Calu3 (cell line): ENCODE results near the gene PAX5. TPM values are rescaled to one million over a fixed set of nuclear protein-coding genes. Genes with fewer than 3 reads are reported as not detected.

ENCODE experiments used
- BruUV-seq: library from RNA; stranded (reverse); fragments of 400-500 nt; replicated peaks from 2 replicates; lab custom pipeline; 2021; lab: Mats Ljungman, UMichigan
- CTCF ChIA-PET: fragments of 300-600 bp; sonication (Branson Sonifier 250); formaldehyde crosslinking; loops from one replicate; lab custom pipeline; 2022; ENCODE audit warnings: antibody characterized with exemption; lab: Charles Lee
- DNase-seq: peaks from one replicate; pipeline ENCODE4 v3.0.0; 2022
- H3K27ac Mint-ChIP-seq: one replicate; pipeline ENCODE4 v1.8.0; 2022; ENCODE audit warnings: mixed read lengths; ENCODE audit not compliant: unreplicated experiment
- H3K27me3 Mint-ChIP-seq: one replicate; pipeline ENCODE4 v1.8.0; 2022; ENCODE audit warnings: mixed read lengths; ENCODE audit not compliant: unreplicated experiment
- H3K36me3 Mint-ChIP-seq: one replicate; pipeline ENCODE4 v1.8.0; 2022; ENCODE audit warnings: mild to moderate bottlenecking, moderate library complexity, mixed read lengths; ENCODE audit not compliant: insufficient read depth, unreplicated experiment
- H3K4me1 Mint-ChIP-seq: one replicate; pipeline ENCODE4 v1.8.0; 2022; ENCODE audit warnings: mild to moderate bottlenecking, low read depth, mixed read lengths; ENCODE audit not compliant: unreplicated experiment
- H3K4me3 Mint-ChIP-seq: one replicate; pipeline ENCODE4 v1.8.0; 2022; ENCODE audit warnings: mild to moderate bottlenecking, low read depth, moderate library complexity, mixed read lengths; ENCODE audit not compliant: unreplicated experiment
- H3K9me3 Mint-ChIP-seq: one replicate; pipeline ENCODE4 v1.8.0; 2022; ENCODE audit warnings: low read depth, mixed read lengths; ENCODE audit not compliant: unreplicated experiment
- intact Hi-C: fragments of 100-400 bp; cut with micrococcal nuclease; formaldehyde crosslinking; loops from one replicate; pipeline ENCODE4 v1.10.0; 2022; ENCODE audit not compliant: unreplicated experiment
- total RNA-seq: library from RNA; stranded (reverse); gene quantifications from 2 replicates; pipeline ENCODE4 v1.2.3, GENCODE V29; 2022
- TF ChIP-seq, protein P1 (sequence below): fragments of 200-600 bp; IDR thresholded peaks from one replicate; pipeline ENCODE4 v1.8.0; 2022; ENCODE audit warnings: antibody characterized with exemption; ENCODE audit not compliant: unreplicated experiment

The PAX5 gene
- total RNA-seq, 1 experiment from 2014 or later, result not detected

DNA sequence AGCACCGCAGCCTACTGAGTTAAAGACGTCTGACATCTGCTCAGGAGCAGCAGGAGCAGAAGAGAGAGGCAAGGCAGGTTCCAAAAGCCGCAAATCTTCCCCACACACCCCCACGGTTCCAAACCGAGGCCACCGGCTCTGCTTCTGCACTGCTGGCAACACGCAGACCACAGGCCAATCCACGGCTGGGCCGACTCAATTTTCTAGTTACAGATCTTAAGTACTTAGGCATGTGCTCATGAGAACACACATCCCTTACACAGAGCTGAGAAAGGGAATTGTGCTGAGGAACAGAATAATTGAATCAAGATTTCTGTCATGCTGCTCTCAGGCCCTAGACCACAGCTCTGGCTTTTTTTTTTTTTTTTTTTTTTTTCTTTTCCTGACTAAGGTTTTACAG lies 32.6 kb downstream of the PAX5 start:
- BruUV-seq, result no TSS peak
- H3K27me3 Mint-ChIP-seq, result peaks cover 31% of the 10 kb centered on the region
- H3K27ac Mint-ChIP-seq, result no peak overlapping the region
- CTCF ChIA-PET, result no interaction called here
- H3K4me3 Mint-ChIP-seq, result no peak overlapping the region
- no peaks in the 10 kb centered on the region for H3K9me3 Mint-ChIP-seq
- TF ChIP-seq, protein P1, sequence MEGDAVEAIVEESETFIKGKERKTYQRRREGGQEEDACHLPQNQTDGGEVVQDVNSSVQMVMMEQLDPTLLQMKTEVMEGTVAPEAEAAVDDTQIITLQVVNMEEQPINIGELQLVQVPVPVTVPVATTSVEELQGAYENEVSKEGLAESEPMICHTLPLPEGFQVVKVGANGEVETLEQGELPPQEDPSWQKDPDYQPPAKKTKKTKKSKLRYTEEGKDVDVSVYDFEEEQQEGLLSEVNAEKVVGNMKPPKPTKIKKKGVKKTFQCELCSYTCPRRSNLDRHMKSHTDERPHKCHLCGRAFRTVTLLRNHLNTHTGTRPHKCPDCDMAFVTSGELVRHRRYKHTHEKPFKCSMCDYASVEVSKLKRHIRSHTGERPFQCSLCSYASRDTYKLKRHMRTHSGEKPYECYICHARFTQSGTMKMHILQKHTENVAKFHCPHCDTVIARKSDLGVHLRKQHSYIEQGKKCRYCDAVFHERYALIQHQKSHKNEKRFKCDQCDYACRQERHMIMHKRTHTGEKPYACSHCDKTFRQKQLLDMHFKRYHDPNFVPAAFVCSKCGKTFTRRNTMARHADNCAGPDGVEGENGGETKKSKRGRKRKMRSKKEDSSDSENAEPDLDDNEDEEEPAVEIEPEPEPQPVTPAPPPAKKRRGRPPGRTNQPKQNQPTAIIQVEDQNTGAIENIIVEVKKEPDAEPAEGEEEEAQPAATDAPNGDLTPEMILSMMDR, result no peak
- no peaks in the 10 kb centered on the region for H3K4me1 Mint-ChIP-seq
- intact Hi-C loops, result no loop called here
- DNase-seq, result no peak
- H3K36me3 Mint-ChIP-seq, result no peaks in the 10 kb centered on the region

DNA sequence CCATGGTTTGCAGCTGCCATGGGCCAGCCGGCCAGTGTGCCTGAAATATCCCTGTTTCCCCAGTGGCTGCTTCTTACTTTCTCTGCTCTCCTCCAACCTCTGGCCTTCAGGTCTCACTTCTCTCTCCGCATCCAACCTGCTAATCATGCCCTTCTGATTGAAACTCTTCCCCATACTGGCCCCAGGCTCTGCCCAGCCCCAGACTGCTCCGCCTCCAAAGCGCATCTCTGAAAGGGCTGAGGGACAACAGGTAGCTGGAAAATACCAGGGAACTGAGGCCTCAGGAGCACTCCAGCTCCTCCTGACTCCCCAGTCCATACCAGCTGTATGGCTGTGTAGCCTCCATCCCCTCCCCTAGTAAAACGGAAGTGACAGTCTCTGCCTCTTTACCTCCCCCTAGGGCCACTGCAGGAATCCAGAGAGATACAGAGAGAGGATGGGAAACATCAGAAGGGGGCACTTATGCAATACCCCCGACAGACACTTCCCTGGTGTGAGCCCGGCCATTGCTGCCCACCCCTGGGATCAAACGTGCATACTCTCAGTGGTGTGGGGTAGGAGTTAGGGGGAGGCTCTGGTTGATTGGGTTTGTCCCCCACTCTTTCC lies 34.2 kb downstream of the PAX5 start:
- CTCF ChIA-PET, result no interaction called here
- DNase-seq, result no peak
- no peak overlapping the region for H3K4me3 Mint-ChIP-seq
- no peaks in the 10 kb centered on the region for H3K4me1 Mint-ChIP-seq
- H3K36me3 Mint-ChIP-seq, result no peaks in the 10 kb centered on the region
- no peaks in the 10 kb centered on the region for H3K9me3 Mint-ChIP-seq
- intact Hi-C loops, result no loop called here
- no TSS peak for BruUV-seq
- no peak overlapping the region for H3K27ac Mint-ChIP-seq
- TF ChIP-seq, protein P1, result no peak
- peaks cover 26% of the 10 kb centered on the region for H3K27me3 Mint-ChIP-seq

DNA sequence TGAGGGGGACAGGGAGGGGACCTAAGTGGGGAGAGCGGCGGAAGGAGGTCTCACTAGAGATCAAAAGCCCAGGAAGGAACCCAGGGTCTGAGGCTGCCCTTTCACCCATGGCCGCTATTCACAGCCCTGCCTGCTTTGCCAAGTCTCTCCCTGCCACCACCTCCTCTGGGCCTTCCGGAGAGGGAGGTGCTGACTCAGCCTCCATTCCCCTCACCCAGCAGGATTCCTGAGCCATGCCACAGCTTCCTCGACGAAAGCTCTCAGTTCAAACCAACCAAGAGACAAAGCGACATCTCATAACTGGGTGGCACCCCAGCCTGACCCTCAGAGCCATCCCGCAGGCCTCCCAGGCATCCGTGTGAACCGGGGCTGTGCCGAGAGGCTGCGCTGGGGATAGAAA lies 36.7 kb downstream of the PAX5 start:
- Mint-ChIP-seq H3K36me3 (no peaks in the 10 kb centered on the region), H3K27ac (no peak overlapping the region), H3K4me3 (no peak overlapping the region), H3K4me1 (no peaks in the 10 kb centered on the region), H3K27me3 (peaks cover 33% of the 10 kb centered on the region), H3K9me3 (no peaks in the 10 kb centered on the region)
- intact Hi-C loops, result no loop called here
- no TSS peak for BruUV-seq
- no peak for DNase-seq
- CTCF ChIA-PET, result no interaction called here
- TF ChIP-seq, protein P1, result no peak

DNA sequence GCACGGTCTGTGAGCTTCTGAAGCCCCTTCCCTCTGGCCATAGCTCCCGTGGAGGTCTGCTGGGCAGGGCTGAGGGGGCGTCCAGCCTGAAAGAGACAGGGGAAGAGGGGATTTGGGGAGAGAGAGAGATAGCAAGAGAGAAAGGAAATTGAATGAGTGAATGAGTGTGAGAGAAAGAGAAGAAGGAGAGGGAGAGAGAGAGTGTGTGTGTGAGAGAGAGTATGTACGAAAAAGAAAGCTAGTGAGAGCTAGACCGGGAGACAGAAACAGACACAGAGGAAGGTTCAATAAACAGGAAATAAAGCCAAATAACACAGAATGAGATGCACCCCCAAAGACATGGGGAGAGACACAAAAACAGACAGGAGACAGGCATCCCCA lies 37.4 kb downstream of the PAX5 start:
- intact Hi-C loops, result no loop called here
- Mint-ChIP-seq H3K36me3 (no peaks in the 10 kb centered on the region), H3K4me1 (no peaks in the 10 kb centered on the region), H3K27ac (no peak overlapping the region), H3K9me3 (no peaks in the 10 kb centered on the region), H3K4me3 (no peak overlapping the region), H3K27me3 (peaks cover 41% of the 10 kb centered on the region)
- no peak for DNase-seq
- TF ChIP-seq, protein P1, result no peak
- CTCF ChIA-PET, result no interaction called here
- BruUV-seq, result no TSS peak
